HK-2 (cell line): ENCODE data around the gene RAI1.
"Not testable (repeated sequence)": the region's sequence is repeated elsewhere in the genome, so short reads cannot be mapped to it uniquely, and the experiment has no call there.

Experiments used
- DNase-seq: peaks from one replicate; pipeline ENCODE4 v3.0.0-alpha.2; 2018; ENCODE audit not compliant: unreplicated experiment

Gene RAI1, protein sequence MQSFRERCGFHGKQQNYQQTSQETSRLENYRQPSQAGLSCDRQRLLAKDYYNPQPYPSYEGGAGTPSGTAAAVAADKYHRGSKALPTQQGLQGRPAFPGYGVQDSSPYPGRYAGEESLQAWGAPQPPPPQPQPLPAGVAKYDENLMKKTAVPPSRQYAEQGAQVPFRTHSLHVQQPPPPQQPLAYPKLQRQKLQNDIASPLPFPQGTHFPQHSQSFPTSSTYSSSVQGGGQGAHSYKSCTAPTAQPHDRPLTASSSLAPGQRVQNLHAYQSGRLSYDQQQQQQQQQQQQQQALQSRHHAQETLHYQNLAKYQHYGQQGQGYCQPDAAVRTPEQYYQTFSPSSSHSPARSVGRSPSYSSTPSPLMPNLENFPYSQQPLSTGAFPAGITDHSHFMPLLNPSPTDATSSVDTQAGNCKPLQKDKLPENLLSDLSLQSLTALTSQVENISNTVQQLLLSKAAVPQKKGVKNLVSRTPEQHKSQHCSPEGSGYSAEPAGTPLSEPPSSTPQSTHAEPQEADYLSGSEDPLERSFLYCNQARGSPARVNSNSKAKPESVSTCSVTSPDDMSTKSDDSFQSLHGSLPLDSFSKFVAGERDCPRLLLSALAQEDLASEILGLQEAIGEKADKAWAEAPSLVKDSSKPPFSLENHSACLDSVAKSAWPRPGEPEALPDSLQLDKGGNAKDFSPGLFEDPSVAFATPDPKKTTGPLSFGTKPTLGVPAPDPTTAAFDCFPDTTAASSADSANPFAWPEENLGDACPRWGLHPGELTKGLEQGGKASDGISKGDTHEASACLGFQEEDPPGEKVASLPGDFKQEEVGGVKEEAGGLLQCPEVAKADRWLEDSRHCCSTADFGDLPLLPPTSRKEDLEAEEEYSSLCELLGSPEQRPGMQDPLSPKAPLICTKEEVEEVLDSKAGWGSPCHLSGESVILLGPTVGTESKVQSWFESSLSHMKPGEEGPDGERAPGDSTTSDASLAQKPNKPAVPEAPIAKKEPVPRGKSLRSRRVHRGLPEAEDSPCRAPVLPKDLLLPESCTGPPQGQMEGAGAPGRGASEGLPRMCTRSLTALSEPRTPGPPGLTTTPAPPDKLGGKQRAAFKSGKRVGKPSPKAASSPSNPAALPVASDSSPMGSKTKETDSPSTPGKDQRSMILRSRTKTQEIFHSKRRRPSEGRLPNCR (N-terminal part only)

DNA sequence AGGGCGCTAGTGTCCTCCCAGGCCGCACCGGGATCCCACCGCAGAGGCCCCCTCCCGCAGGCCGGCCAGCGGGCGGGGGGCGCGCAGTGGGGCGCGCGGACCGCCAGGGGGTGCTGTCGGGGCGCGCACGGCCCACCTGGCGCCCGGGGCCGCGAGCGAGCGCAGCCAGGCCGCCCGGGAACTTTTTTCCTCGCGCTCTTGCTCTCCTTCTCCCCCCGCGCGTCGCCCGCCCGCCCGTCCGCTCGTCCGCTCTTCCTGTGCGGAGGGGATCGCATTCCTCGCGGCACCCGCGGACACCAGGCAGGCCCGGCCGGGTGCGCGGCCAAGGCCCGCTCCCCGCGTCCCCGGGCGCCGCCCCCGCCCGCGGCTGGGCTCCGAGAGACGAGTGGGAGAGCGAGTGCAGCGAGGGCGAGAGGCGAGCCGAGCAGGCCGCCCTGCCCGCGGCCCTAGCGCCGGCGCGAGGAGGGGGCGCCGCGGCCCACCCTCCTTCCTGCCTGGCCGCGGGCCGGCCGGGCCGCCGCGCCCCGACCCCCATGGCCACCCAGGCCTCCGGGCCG is at the start of gene RAI1:
TSS of gene RAI1 (plus strand) at position 272 of the 557 bp plus-strand sequence. CDS start 111,491 bp downstream, outside the sequence.
- peak; percentile 79 for DNase-seq

DNA sequence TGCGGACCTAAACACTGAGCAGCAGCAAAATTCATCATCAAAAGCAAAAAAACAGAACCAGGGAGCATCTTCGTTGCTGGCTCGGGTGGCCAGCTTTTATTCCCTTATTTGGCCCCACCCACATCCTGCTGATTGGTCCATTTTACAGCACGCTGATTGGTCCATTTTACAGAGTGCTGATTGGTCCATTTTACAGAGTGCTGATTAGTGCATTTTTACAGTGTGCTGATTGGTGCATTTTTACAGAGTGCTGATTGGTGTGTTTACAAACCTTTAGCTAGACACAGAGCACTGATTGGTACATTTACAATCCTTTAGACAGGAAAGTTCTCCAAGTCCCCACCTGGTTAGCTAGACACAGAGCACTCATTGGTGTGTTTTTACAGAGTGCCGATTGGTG is 48.6 kb upstream of the RAI1 start:
- DNase-seq, result not testable (repeated sequence)

DNA sequence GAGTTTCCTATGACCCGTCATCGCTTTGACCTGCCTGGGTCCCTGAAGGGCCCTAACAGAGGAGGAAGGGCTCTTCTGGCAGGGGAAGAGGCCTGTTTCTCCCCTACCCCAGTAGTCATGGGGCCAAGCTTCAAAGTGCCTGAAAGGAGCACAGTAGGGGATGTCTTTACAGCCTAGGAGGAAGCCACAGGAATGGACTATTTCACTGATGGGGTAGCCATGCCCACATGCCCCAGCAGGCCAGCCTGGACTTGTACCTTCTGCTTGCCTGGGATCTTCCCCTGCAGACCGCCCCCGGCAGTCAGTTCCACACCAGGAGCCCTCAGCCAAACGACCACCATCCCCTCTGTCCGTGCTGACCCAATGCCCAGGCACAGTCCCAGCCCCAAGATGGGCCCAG is 47.9 kb upstream of the RAI1 start:
- no peak for DNase-seq

DNA sequence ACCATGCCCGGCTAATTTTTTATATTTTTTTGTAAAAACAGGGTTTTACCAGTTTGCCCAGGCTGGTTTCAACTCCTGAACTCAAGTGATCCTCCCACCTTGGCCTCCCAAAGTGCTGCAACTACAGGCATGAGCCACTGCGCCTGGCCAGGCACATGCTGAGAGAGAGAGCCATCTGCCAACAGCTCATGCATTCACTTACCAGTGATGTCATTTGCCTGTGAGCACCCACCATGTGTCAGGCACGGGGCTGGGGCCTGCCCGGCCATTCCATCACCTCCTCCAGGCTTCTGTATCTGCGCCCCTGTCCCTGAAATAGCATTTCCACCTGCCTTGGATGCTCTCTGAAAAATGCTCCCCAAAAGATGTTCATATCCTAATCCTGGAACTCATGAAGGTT is 46.1 kb upstream of the RAI1 start:
- no peak for DNase-seq

DNA sequence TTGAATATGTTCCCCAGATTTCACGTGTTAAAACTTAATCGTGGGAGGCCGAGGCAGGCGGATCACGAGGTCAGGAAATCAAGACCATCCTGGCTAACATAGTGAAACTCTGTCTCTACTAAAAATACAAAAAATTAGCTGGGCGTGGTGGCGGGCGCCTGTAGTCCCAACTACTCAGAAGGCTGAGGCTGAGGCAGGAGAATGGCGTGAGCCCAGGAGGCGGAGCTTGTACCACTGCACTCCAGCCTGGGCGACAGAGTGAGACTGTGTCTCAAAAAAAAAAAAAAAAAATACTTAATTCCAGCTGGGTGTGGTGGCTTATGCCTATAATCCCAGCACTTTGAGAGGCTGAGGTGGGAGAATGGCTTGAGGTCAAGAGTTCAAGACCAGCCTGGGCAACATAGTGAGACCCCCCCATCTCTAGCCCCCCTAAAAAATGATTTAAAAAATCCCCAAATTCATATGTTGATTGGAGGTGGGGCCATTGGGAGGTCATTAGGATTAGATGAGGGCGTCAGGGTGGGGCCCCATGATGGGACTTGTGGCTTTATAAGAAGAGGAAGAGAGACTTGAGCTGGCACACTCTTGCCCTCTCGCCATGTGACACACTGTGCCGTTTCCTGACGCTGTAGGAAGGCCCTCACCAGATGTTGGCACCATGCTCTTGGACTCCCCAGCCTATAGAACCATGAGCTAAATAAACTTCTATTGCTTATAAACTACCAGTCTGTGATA is 45.6 kb upstream of the RAI1 start:
- not testable (repeated sequence) for DNase-seq

DNA sequence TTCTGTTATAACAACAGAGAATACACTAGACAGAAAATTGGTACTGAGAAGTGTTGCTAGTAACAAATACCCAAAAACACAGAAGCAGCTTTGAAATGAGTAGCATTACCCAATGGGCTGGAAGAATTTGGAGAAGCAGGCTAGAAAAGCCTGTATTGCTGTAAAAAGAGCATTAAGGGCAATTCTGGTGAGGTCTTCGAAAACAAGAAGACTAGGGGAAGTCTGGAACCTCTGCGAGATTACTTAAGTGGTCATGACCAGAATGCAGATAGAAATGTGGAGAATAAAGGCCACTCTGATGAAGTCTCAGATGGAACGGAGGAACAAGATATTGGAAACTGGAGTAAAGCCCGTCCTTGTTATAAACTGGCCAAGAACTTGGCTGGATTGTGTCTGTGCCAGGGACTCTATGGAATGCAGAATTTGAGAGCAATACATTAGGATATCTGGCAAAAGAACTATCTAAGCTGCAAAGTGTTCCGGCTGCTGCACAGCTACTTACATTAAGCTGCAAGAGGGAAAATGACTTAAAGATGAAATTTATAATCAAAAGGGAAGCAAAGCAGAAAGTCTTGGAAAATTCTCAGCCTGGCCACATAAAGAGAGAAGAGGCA is 44.9 kb upstream of the RAI1 start:
- no peak for DNase-seq

DNA sequence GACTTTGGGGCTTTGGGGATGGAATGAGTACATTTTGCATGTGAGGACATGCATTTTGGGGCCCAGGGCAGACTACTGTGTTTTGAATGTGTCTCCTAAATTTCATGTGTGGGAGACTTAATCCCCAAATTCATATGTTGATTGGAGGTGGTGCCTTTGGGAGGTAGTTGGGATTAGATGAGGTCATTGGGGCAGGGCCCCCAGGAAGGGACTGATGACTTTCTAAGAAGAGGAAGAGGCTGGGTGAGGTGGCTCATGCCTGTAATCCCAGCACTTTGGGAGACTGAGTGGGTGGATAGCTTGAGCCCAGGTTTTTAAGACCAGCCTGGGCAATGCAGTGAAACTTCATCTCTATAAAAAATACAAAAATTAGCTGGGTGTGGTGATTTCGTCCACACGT is 42.8 kb upstream of the RAI1 start:
- no peak for DNase-seq

DNA sequence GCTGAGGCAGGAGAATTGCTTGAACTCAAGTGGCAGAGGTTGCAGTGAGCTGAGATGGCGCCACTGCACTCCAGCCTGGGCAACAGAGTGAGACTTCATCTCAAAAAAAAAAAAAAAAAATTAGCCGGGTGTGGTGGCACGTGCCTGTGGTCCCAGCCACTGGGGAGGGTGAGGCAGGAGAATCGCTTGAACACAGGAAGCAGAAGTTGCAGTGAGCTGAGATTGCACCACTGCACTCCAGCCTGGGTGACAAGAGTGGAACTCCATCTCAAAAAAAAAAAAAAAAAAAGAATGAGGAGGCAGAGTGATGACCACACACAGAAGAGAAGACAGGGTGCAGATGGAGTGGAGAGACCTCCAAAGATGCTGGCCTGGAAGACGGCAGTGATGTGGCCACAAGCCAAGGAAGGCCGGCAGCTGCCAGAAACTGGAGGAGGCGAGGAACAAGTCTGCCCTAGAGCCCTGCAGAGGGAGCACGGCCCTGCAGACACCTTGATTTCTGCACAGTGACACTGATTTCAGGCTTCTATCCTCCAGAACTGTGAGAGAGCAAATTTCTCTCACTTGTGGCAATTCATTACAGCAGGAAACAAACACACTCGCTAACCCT is 41.5 kb upstream of the RAI1 start:
- DNase-seq, result not testable (repeated sequence)

DNA sequence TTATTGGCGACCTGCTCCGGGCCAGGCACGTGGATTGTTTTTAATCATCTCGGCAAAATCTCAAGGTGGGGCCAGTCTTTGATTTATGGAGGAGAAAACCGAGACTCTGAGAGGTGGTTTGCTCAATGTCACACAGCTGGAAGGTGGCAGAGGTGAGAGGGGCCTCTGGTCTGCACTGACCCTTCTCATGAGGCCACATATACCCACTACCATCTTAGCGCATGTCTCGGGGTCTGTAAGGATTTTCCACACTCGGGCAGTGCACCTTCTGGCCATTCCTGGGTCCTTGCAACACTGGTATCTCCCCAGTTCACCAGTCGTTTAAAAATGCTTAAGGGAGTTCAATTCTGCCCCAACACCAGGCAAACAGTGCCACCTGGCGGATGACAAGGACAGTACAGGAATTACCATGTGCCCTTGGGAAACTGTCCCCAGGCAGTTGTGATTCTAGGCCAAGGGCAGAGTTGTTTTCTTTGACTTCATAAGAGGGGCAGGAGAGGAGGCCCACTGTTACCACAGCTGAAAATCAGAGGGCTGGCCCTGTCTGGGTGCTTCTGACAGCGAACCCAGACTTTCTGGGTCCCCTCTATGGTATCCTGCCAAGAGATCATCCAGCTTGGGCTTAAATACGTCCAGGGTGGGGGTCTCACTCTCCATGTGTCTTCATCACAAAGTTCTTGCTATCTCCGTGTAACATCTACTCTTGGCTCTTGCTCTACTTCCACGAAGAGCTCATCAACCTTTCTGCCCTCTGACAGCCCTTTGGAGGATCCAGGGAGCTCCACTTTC is 39.4 kb upstream of the RAI1 start:
- DNase-seq, result peak; percentile 69

DNA sequence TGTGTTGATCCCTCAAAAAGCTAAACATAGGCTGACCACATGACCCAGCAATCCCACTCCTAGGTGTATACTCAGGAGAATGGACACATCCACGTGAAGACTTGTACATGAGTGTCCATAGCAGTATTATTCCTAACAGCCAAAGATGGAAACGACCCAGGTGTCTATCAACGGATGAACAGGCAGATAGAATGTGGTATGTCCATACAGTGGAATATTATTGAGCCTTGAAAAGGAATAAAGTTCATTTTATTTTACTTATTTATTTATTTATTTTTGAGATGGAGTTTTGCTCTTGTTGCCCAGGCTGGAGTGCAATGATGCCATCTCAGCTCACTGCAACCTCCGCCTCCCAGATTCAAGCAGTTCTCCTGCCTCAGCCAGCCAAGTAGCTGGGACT is 36.1 kb upstream of the RAI1 start:
- not testable (repeated sequence) for DNase-seq

DNA sequence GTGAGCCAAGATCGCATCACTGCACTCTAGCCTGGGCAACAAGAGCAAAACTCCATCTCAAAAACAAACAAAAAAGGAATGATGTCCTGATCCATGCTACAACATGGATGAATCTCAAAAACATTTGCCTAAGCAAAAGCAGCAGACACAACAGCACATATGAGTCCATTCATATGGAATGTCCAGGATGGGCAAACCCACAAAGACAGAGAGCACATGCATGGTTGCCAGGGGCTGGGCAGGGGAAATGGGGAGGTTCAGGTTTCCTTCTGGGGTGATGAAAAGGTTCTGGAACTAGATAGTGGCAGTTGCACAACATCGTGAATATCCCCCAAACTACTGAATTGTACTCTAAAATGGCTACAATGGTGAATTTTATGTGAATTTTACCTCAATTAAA is 35.3 kb upstream of the RAI1 start:
- no peak for DNase-seq

DNA sequence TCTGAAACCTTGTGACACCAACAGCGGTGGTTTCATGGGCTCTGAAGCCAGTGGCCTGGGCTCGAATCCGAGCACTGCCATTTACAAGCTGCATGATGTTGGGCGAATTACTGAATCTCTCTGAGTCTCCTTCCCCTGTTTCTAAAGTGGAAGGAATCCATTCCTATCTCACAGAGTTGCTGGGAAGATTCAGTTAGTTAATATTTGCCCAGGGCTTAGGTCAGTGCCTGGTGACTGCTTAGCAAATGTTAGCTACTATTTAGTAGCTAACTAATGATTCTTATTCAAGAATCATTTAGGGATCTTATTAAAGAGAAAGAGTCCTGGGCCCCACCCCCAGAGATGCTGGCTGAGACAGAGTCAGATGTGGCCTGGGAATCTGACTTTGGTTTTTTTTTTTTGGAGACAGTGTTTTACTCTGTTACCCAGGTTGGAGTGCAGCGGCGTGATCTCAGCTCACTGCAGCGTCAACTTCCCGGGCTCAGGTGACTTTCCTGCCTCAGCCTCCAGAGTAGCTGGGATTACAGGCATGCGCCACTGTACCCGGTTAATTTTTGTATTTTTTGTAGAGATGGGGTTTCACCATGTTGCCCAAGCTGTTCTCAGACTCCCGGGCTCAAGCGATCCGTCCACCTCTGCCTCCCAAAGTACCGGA is 33.6 kb upstream of the RAI1 start:
- no peak for DNase-seq

DNA sequence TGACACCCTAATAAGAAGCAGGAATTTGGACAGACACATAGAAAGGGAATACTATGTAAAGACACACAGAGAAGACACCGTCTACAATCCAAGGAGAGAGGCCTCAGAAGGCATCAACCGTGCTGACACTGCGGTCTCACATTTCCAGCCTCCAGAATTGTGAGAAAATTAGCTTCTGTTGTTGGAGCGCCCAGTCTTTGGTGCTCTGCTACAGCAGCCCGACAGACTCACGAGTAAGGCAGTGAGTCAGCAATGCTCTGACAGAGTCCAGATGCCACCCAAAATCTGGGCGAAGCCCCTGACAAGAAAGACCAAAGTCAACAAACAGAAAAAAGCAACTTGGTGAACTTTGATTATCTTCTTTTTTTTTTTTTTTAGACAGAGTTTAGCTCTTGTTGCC is 32.5 kb upstream of the RAI1 start:
- DNase-seq, result no peak

DNA sequence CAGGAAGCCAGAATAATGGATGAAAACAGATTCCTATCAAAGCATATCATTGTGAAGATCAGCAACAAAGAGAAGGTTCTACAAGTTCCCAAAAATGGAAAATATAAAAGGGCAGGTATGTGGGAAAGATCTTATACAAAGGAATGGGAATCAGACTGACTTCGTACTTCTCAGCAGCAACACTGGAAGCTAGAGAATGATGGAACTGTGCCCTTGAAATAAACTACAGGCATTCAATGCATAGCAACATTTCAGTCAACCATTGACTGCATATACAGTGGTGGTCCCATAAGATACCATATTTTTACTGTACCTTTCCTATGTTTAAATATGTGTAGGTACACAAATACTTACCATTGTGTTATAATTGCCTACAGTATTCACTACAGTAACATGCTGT is 30.3 kb upstream of the RAI1 start:
- DNase-seq, result no peak

DNA sequence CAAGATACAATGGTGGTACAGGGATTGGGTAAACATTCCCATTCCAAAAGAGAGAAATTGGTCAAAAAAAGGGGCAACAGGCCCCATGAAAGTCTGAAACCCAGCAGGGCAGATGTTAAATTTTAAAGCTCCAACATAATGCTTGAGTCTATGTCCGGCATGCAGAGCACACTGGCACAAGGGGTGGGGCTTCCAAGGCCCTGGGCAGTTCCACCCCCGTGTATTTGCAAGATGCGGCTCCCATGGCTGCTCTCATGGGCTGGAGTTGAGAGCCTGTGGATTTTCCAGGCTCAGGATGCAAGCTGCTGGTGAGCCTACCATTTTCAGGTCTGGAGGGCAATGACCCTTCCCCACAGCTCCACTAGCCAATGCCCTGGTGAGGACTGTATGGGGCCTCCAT is 27.9 kb upstream of the RAI1 start:
- DNase-seq, result no peak

DNA sequence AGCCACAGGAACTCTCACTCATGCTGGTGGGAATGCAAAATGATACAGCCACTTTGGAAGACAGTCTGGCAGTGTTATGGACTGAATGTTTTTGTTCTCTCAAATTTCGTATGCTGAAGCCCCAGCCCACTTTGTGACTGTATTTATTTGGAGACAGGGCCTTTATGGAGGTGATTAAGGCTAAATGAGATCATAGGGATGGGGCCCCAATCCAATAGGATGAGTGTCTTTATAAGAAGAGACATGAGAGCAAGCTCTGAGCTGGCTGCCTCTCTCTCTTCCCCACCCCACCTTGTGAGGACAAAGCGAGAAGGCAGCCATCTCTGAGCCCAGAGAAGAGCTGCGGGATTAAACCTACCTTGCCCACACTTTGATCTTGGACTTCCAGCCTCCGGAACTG is 21.9 kb upstream of the RAI1 start:
- no peak for DNase-seq

DNA sequence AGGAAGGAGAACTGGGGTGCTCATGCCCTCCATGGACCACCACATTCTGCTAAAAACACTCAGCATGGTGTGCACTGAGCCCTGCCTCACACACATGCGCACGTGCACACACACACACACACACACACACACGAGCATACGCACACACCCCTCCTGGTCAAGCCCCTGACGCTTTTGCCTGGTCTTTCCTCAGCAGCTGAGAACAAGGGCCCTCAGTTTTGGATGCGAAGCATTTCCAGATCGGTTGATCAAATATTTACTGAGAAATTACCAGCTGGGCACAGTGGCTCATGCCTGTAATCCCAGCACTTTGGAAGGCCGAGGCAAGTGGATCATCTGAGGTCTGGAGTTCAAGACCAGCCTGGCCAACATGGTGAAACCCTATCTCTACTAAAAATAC is 20.1 kb upstream of the RAI1 start:
- DNase-seq, result no peak

DNA sequence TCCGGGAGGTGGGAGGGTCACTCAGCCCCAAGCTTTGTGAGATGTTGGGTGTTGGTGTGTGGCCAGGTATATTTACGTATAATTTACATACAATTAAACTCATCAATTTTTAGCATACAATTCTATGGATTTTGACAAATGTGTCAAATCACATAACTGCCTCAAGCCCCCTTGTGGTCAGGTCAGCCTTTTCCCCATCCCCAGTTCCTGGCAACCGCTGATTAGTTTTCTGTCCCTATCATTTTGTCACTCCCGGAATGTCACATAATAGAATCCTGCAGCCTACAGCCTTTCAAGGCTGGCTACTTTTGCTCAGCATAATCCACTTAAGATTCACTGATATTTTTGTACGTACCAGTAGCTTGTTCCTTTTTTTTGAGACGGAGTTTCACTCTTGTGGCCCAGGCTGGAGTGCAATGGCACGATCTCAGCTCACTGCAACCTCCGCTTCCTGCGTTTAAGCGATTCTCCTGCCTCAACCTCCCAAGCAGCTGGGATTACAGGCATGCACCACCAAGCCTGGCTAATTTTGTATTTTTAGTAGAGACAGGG is 19.3 kb upstream of the RAI1 start:
- no peak for DNase-seq
